ENCODE data around the gene GALNT14. TPM values are rescaled to one million over a fixed set of nuclear protein-coding genes. Genes with fewer than 3 reads are reported as not detected.

GALNT14 gene
- total and polyA plus RNA-seq, 2 donors (not counting 1 experiment from before 2014, with no cell fraction given) = 3.1 to 6.2 TPM

DNA sequence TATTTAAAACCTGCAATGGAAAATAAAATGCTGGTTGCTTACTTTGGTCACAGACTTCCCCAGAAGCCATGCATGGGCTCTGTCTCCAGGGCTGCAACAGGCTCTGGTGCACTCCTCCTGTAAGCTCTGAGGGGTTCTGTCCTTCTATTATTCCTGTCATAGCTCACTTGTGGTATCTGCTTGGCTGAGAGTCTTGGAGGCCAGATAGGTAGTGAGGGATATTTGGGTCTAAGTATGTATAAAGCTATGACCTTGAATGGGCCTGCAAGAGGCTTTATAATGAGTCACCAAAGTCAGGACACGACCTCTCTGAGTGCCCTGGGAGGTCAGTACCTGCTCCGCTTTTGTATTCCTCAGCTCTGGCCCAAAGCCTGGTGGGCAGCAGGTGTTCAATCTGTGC is 189.4 kb downstream of the GALNT14 start:
- H3K4me1 Mint-ChIP-seq = no peaks in the 10 kb centered on the region
- H3K4me1 ChIP-seq (ENCODE audit: control insufficient read depth in 2 of 2, insufficient read depth in 2 of 2, low read length in 2 of 2) = no peaks in the 10 kb centered on the region
- peaks cover 2% of the 10 kb centered on the region for H3K9me3 Mint-ChIP-seq (ENCODE audit: insufficient read depth)
- ATAC-seq (ENCODE audit: low read depth) (no peak), DNase-seq (no peak)
- no peak overlapping the region for H3K4me3 ChIP-seq (ENCODE audit: control extremely low read depth in 1 of 5, extremely low read depth in 1 of 5, insufficient read depth in 1 of 5, low read depth in 2 of 5, low read length in 4 of 5)
- H3K9me3 ChIP-seq (ENCODE audit: control extremely low read depth in 1 of 3, control insufficient read depth in 2 of 3, insufficient read depth in 1 of 3, low read length in 2 of 3) = peaks cover 0 to 5% (median 2%) of the 10 kb centered on the region in 3 donors
- no peak overlapping the region for H3K4me3 Mint-ChIP-seq
- no peak for TF ChIP-seq EZH2 (IDR thresholded peaks at IDR 0.05; ENCODE audit: borderline replicate concordance, insufficient read depth, low read depth, low read length, poor library complexity, severe bottlenecking)
- TF ChIP-seq, protein P1, sequence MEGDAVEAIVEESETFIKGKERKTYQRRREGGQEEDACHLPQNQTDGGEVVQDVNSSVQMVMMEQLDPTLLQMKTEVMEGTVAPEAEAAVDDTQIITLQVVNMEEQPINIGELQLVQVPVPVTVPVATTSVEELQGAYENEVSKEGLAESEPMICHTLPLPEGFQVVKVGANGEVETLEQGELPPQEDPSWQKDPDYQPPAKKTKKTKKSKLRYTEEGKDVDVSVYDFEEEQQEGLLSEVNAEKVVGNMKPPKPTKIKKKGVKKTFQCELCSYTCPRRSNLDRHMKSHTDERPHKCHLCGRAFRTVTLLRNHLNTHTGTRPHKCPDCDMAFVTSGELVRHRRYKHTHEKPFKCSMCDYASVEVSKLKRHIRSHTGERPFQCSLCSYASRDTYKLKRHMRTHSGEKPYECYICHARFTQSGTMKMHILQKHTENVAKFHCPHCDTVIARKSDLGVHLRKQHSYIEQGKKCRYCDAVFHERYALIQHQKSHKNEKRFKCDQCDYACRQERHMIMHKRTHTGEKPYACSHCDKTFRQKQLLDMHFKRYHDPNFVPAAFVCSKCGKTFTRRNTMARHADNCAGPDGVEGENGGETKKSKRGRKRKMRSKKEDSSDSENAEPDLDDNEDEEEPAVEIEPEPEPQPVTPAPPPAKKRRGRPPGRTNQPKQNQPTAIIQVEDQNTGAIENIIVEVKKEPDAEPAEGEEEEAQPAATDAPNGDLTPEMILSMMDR (IDR thresholded peaks at IDR 0.05) = no peak
- no peak overlapping the region for H3K27ac Mint-ChIP-seq
- intact Hi-C loops (cut with micrococcal nuclease) = no loop called here
- ChIA-PET POLR2A (no interaction called here), CTCF (interaction anchor here (0.7 kb wide), 1 partner anchor 88 kb away, joined by 3 read pairs; no protein-coding TSS in a partner anchor)
- H3K27me3 ChIP-seq (replicated peaks in 1 of 4; ENCODE audit: control extremely low read depth in 1 of 4, control insufficient read depth in 3 of 4, insufficient read depth in 4 of 4, low read length in 3 of 4) = no peaks in the 10 kb centered on the region
- no peaks in the 10 kb centered on the region for H4K20me1 ChIP-seq (ENCODE audit: control insufficient read depth, insufficient read depth, low read length, poor library complexity, severe bottlenecking)
- 100% methylated on average over 2 of the region's 2 CpGs for WGBS (ENCODE audit: insufficient coverage)
- peaks cover 0 to 3% of the 10 kb centered on the region in 2 experiments for H3K36me3 ChIP-seq (replicated peaks in 1 of 2; ENCODE audit: control extremely low read depth in 1 of 2, control insufficient read depth in 1 of 2, extremely low read depth in 1 of 2, insufficient read depth in 2 of 2, low read length in 1 of 2)
- no peak overlapping the region for H3K9ac ChIP-seq (ENCODE audit: low read length)
- H2AFZ ChIP-seq (ENCODE audit: insufficient read depth, low read depth, low read length, poor library complexity, severe bottlenecking) = no peak overlapping the region
- no peak overlapping the region for H3K27ac ChIP-seq (ENCODE audit: low read length in 2 of 2)
- H3K79me2 ChIP-seq (ENCODE audit: control insufficient read depth, insufficient read depth, low read length) = no peaks in the 10 kb centered on the region
- no peaks in the 10 kb centered on the region for H3K27me3 Mint-ChIP-seq
- no peak overlapping the region for H3K4me2 ChIP-seq (replicated peaks; ENCODE audit: low read depth, low read length, poor library complexity, severe bottlenecking)

DNA sequence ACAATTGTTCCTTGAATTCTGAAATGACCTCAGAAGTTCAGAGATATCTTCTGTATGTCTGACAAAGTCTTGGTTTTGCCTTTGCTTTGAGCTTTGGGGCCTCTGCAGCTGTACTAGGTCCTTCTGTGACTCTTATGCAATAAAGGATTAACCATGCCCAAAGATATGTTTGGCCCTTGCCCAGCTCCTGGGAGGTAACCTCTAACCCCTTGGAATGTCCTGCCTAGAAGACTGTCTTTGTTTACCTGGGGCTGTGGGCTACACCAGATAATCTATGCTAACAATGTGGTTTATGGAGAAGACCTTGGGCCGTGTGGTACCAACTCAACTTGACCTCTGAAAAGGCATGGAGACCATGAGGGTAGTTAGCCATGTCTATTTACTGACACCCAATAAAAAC is 190.1 kb downstream of the GALNT14 start:
- Mint-ChIP-seq H3K9me3 (ENCODE audit: insufficient read depth) (peaks cover 2% of the 10 kb centered on the region), H3K4me3 (no peak overlapping the region), H3K27ac (no peak overlapping the region), H3K4me1 (no peaks in the 10 kb centered on the region), H3K27me3 (no peaks in the 10 kb centered on the region)
- intact Hi-C loops (cut with micrococcal nuclease) = no loop called here
- no peak for DNase-seq
- Histone ChIP-seq H3K9ac (ENCODE audit: low read length) (no peak overlapping the region), H3K27ac (ENCODE audit: low read length in 2 of 2) (no peak overlapping the region), H3K36me3 (replicated peaks in 1 of 2; ENCODE audit: control extremely low read depth in 1 of 2, control insufficient read depth in 1 of 2, extremely low read depth in 1 of 2, insufficient read depth in 2 of 2, low read length in 1 of 2) (peaks cover 0 to 3% of the 10 kb centered on the region in 2 experiments), H3K9me3 (ENCODE audit: control extremely low read depth in 1 of 3, control insufficient read depth in 2 of 3, insufficient read depth in 1 of 3, low read length in 2 of 3) (peaks cover 0 to 5% (median 2%) of the 10 kb centered on the region in 3 donors), H3K27me3 (replicated peaks in 1 of 4; ENCODE audit: control extremely low read depth in 1 of 4, control insufficient read depth in 3 of 4, insufficient read depth in 4 of 4, low read length in 3 of 4) (no peaks in the 10 kb centered on the region), H2AFZ (ENCODE audit: insufficient read depth, low read depth, low read length, poor library complexity, severe bottlenecking) (no peak overlapping the region), H3K79me2 (ENCODE audit: control insufficient read depth, insufficient read depth, low read length) (no peaks in the 10 kb centered on the region), H3K4me3 (ENCODE audit: control extremely low read depth in 1 of 5, extremely low read depth in 1 of 5, insufficient read depth in 1 of 5, low read depth in 2 of 5, low read length in 4 of 5) (no peak overlapping the region), H3K4me1 (ENCODE audit: control insufficient read depth in 2 of 2, insufficient read depth in 2 of 2, low read length in 2 of 2) (no peaks in the 10 kb centered on the region), H3K4me2 (replicated peaks; ENCODE audit: low read depth, low read length, poor library complexity, severe bottlenecking) (no peak overlapping the region), H4K20me1 (ENCODE audit: control insufficient read depth, insufficient read depth, low read length, poor library complexity, severe bottlenecking) (no peaks in the 10 kb centered on the region)
- no CpG with 5 or more reads among the region's 1 CpG for WGBS (ENCODE audit: insufficient coverage)
- no peak for ATAC-seq (ENCODE audit: low read depth)
- ChIA-PET POLR2A (no interaction called here), CTCF (no interaction called here)
- TF ChIP-seq, protein P1 (IDR thresholded peaks at IDR 0.05) = no peak
- TF ChIP-seq EZH2 (IDR thresholded peaks at IDR 0.05; ENCODE audit: borderline replicate concordance, insufficient read depth, low read depth, low read length, poor library complexity, severe bottlenecking) = no peak

All from B cell (primary cell).